HG02973 (cell line): ENCODE measurements around the gene MEF2A.

ENCODE experiments used
- ATAC-seq: cut with Tn5 transposase; IDR thresholded peaks from one replicate; pipeline ENCODE4 v1.9.1; 2021; ENCODE audit warnings: moderate library complexity; ENCODE audit not compliant: unreplicated experiment

The MEF2A gene

DNA sequence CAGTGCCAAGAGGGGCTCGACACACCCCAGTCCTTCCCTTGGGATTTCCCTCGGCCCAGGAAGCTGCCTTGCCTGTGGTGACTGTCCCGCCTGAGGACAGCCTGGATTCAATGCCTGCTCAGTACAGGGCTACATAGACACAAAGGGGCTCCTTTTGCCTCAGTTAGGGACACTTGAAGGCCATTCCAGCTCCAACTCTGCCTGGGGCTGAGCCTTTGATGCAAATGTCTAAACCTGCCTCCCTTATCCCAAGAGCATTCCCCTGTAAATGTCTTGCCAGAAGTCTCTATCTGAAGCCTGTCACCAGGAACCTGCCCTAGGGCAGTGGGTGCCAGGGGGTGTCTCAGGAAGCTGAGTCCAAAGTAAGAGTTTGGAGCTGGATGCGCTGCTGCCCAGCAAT lies 186.8 kb downstream of the MEF2A start:
- no peak for ATAC-seq

DNA sequence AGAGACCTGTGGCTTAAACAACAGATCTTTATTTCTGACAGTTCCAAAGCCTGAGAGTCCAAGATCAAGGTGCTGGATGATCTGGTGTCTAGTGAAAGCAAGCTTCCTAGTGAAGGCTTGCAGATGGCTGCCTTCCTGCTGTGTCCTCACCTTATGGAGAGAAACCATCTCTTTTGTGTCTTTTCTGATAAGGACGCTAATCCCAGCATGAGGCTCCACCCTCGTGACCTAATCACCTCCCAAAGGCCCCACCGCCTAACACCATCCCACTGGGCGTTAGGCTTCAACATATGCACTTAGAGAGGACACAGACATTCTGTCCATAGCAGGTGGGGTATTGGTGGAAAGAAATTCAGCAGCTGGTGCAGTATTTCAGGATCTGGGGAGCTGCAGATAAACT lies 187.3 kb downstream of the MEF2A start:
- ATAC-seq, result no peak

DNA sequence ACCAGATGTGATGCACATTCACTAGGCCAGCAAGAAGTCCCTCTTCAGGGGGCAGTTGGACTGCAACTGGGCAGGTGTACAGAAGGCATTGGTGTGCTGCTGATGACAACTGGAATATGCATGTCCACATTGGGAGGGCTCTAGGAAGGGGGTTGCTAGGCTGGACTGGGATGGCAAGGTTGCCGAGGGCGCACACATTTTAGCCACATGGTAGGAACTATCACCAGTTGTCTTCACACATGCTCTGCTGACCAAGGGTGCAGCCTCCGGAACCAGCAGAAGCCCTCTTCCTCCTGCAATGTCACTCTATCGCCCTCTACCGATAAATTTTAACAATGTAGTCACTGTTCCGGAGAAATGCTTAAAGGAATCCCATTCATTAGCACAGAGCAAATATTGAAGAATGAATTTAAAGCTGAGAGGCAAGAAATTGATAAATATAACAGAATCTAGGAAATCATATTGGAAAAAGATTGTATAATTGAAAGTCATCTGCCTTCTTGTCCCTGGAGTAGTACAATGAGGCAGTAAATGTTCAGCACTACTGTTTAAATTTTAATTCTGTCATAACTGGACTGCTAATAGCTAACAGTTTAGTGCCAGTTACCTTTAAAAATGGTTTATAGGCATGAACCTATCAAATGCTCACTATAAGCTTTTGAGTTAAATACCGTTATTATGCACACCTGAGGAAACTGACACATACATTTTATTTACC lies 190.1 kb downstream of the MEF2A start:
- ATAC-seq, result peak; percentile 85

DNA sequence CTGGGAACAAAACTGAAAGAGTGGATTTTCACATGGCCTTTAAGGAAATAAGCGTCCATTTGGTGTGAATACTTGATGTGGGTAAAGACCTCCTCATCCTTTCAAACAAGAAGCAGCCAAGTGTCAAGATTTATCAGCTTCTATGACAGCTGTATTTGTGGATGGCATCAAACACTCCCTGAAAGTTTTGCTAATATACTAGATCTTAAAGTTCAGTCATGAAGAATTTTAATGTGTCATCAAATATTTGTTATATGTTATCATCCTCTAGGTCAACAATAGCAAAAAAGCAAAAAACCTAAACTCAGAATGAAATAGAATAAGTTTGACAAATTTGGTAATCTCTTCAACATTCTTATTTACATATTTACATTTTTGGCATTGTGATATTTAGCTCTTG lies 196.5 kb downstream of the MEF2A start:
- ATAC-seq, result no peak

DNA sequence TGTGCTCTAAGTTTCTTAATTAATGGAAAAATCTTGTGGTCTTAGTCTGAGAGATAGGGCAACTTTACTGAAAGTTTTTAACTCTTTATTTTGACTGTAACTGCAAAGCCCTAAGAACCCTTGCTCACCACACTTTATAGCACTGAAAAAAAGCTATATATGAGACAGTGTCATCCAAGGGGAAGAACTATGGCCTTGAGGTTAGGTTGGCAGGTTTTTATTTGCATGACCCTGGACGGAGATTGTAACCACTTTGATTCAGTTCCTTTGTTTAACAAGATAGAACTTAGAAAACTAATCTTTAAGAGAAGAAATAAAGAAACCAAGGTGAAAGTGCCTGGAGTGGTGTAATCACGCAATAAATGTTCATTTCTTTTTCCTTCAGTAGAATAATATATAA lies 198.0 kb downstream of the MEF2A start:
- ATAC-seq, result no peak

DNA sequence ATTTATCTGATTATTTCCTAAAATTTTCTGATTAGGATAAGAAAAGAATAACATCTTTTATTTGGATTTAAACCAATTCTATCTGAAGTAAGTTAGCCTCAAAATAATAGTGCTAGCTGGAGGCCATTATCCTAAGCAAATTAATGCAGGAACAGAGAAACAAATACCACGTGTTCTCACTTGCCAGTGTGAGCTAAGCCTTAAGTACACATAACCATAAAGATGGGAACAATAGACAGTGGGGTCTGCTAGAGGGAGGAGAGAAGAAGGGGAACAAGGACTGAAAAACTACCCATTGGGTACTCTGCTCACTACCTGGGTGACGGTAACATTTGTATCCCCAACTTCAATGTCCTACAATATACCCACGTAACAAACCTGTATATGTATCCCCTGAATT lies 198.7 kb downstream of the MEF2A start:
- ATAC-seq, result no peak
